B cell (primary cell): ENCODE results near the gene RNF150. TPM values are rescaled to one million over a fixed set of nuclear protein-coding genes. Genes with fewer than 3 reads are reported as not detected.

ENCODE experiments used
- ATAC-seq: fragments of 200-7000 bp; cut with Tn5 transposase; one replicate; pipeline ENCODE4 v1.10.0; 2021; ENCODE audit warnings: low read depth, mild to moderate bottlenecking, moderate number of reproducible peaks, moderate library complexity
- CTCF ChIA-PET: fragments of 350-600 bp; sonication (Branson Sonifier 250); formaldehyde crosslinking; loops from one replicate; lab custom pipeline; 2021; ENCODE audit warnings: antibody characterized with exemption, inconsistent platforms; lab: Charles Lee
- POLR2A ChIA-PET: fragments of 350-600 bp; sonication (Branson Sonifier 250); formaldehyde crosslinking; loops from one replicate; lab custom pipeline; 2021; ENCODE audit warnings: antibody characterized with exemption; lab: Charles Lee
- DNase-seq: peaks from one replicate; pipeline ENCODE4 v3.0.0; 2013
- H2AFZ ChIP-seq: 2 replicates; pipeline ENCODE4 v1.6.1; 2012; ENCODE audit warnings: mild to moderate bottlenecking, low read depth, low read length; ENCODE audit not compliant: insufficient read depth, poor library complexity, severe bottlenecking
- H3K27ac ChIP-seq, 2 donors: 1 replicate in 1 of 2; 2 replicates in 1 of 2; pipeline ENCODE4 v1.5.1; 2012 to 2013; ENCODE audit warnings: low read length in 2 of 2, mild to moderate bottlenecking in 2 of 2, moderate library complexity in 1 of 2
- H3K27me3 ChIP-seq, 4 experiments: fragments of 200-600 bp in 1 of 4; sonication (generic) in 1 of 4; replicated peaks in 1 of 4; 1 replicate in 2 of 4; 2 replicates in 2 of 4; pipeline versions ENCODE4 v1.6.1 to v1.7.0; 2013 to 2016; ENCODE audit warnings: low read length in 3 of 4, mild to moderate bottlenecking in 2 of 4, mixed read lengths in 1 of 4, moderate library complexity in 1 of 4; ENCODE audit not compliant: insufficient read depth in 4 of 4, control insufficient read depth in 3 of 4; ENCODE audit errors: control extremely low read depth in 1 of 4
- H3K36me3 ChIP-seq, 2 experiments: replicated peaks in 1 of 2; 1 replicate in 1 of 2; 2 replicates in 1 of 2; pipeline versions ENCODE4 v1.6.1 to v1.7.1; 2013; ENCODE audit warnings: low read length in 1 of 2; ENCODE audit not compliant: insufficient read depth in 2 of 2, control insufficient read depth in 1 of 2; ENCODE audit errors: control extremely low read depth in 1 of 2, extremely low read depth in 1 of 2
- H3K4me1 ChIP-seq, 2 donors: fragments of 200-600 bp in 1 of 2; sonication (generic) in 1 of 2; 1 replicate in 1 of 2; 2 replicates in 1 of 2; pipeline versions ENCODE4 v1.5.1 to v1.6.1; 2013 to 2017; ENCODE audit warnings: low read length in 2 of 2; ENCODE audit not compliant: control insufficient read depth in 2 of 2, insufficient read depth in 2 of 2
- H3K4me2 ChIP-seq: replicated peaks from 2 replicates; pipeline ENCODE3; 2012; ENCODE audit warnings: mild to moderate bottlenecking, low read depth, low read length; ENCODE audit not compliant: poor library complexity, severe bottlenecking
- H3K4me3 ChIP-seq, 5 experiments: fragments of 200-600 bp in 1 of 5; sonication (generic) in 1 of 5; 1 replicate in 3 of 5; 2 replicates in 2 of 5; pipeline versions ENCODE4 v1.5.1 to v1.7.0; 2011 to 2016; ENCODE audit warnings: low read length in 4 of 5, mild to moderate bottlenecking in 4 of 5, low read depth in 2 of 5, control low read depth in 1 of 5, moderate library complexity in 1 of 5; ENCODE audit not compliant: insufficient read depth in 1 of 5; ENCODE audit errors: control extremely low read depth in 1 of 5, extremely low read depth in 1 of 5
- H3K79me2 ChIP-seq: fragments of 200-600 bp; sonication (generic); one replicate; pipeline ENCODE4 v1.6.0; 2016; ENCODE audit warnings: low read length; ENCODE audit not compliant: control insufficient read depth, insufficient read depth
- H3K9ac ChIP-seq: fragments of 200-600 bp; sonication (generic); 2 replicates; pipeline ENCODE4 v1.6.1; 2017; ENCODE audit warnings: mild to moderate bottlenecking, low read length, moderate library complexity
- H3K9me3 ChIP-seq, 3 donors: one replicate each; pipeline versions ENCODE4 v1.6.1 to v1.7.1; 2013; ENCODE audit warnings: low read length in 2 of 3; ENCODE audit not compliant: control insufficient read depth in 2 of 3, insufficient read depth in 1 of 3; ENCODE audit errors: control extremely low read depth in 1 of 3
- H4K20me1 ChIP-seq: 2 replicates; pipeline ENCODE4 v1.6.0; 2012; ENCODE audit warnings: mild to moderate bottlenecking, low read length; ENCODE audit not compliant: insufficient read depth, control insufficient read depth, poor library complexity, severe bottlenecking
- H3K27ac Mint-ChIP-seq: one replicate; pipeline ENCODE4 v1.8.0; 2021; ENCODE audit warnings: mixed read lengths
- H3K27me3 Mint-ChIP-seq: one replicate; pipeline ENCODE4 v1.8.0; 2021; ENCODE audit warnings: mixed read lengths
- H3K4me1 Mint-ChIP-seq: one replicate; pipeline ENCODE4 v1.8.0; 2021; ENCODE audit warnings: mixed read lengths
- H3K4me3 Mint-ChIP-seq: one replicate; pipeline ENCODE4 v1.8.0; 2021; ENCODE audit warnings: mixed read lengths
- H3K9me3 Mint-ChIP-seq: one replicate; pipeline ENCODE4 v1.8.0; 2022; ENCODE audit warnings: mixed read lengths; ENCODE audit not compliant: insufficient read depth
- EZH2 ChIP-seq: IDR thresholded peaks from 2 replicates; pipeline ENCODE4 v1.6.1; 2012; ENCODE audit warnings: borderline replicate concordance, low read depth, mild to moderate bottlenecking, moderate library complexity, low read length; ENCODE audit not compliant: insufficient read depth, poor library complexity, severe bottlenecking
- WGBS: methylation state at CpG from one replicate; pipeline ENCODE4 v1.1.5; 2013; ENCODE audit warnings: missing lambda C conversion rate; ENCODE audit not compliant: insufficient coverage; 5-methylcytosine and 5-hydroxymethylcytosine counted together
- intact Hi-C: fragments of 100-400 bp; cut with micrococcal nuclease; formaldehyde crosslinking; loops from one replicate; pipeline ENCODE4 v1.10.0; 2022
- polyA plus RNA-seq: library from polyadenylated mRNA; depleted of rRNA; stranded (reverse); fragments of >200 nt; gene quantifications from 2 replicates; pipeline ENCODE4 v1.2.3, GENCODE V29; 2012
- total RNA-seq, 2 donors: library from RNA; stranded (reverse); fragments of 120-200 nt in 1 of 2; gene quantifications; 1 replicate in 1 of 2; 2 replicates in 1 of 2; pipeline versions ENCODE4 v1.2.3 to v1.2.4, GENCODE V29; 2013 to 2022
- TF ChIP-seq, protein P1 (sequence below): fragments of 200-600 bp; IDR thresholded peaks from one replicate; pipeline ENCODE4 v1.8.0; 2022; ENCODE audit warnings: antibody characterized with exemption, mild to moderate bottlenecking

The RNF150 gene
- total and polyA plus RNA-seq, 2 donors (not counting 1 experiment from before 2014, with no cell fraction given) = not detected

DNA sequence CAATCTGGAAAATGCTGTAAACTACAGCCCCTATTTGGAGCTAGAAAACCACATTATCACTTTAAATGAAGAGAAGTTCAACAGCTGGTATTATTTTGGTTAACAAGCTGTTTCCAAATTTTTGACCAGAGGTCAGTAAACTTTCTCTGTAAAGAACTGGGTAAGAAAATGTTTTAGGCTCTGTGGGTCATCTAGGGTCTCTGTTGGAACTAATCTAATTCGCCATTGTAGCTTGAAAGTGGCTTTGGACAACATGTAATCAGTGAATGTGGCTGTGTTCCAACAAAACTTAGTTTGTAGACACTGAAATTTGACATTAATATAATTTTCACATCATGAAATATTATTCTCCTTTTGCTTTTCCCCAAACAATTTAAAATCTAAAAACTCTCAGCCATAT lies 25.8 kb upstream of the RNF150 start:
- no peaks in the 10 kb centered on the region for H3K79me2 ChIP-seq
- ATAC-seq (no peak), DNase-seq (no peak)
- WGBS = no CpG with 5 or more reads among the region's 1 CpG
- ChIA-PET CTCF (no interaction called here), POLR2A (no interaction called here)
- intact Hi-C loops = no loop called here
- no peak overlapping the region for H3K27ac ChIP-seq
- H3K9ac ChIP-seq = no peak overlapping the region
- H3K4me3 ChIP-seq = no peak overlapping the region
- Mint-ChIP-seq H3K27me3 (peaks cover 9% of the 10 kb centered on the region), H3K4me1 (no peaks in the 10 kb centered on the region), H3K9me3 (no peaks in the 10 kb centered on the region), H3K27ac (no peak overlapping the region), H3K4me3 (no peak overlapping the region)
- no peak for TF ChIP-seq EZH2
- TF ChIP-seq, protein P1, sequence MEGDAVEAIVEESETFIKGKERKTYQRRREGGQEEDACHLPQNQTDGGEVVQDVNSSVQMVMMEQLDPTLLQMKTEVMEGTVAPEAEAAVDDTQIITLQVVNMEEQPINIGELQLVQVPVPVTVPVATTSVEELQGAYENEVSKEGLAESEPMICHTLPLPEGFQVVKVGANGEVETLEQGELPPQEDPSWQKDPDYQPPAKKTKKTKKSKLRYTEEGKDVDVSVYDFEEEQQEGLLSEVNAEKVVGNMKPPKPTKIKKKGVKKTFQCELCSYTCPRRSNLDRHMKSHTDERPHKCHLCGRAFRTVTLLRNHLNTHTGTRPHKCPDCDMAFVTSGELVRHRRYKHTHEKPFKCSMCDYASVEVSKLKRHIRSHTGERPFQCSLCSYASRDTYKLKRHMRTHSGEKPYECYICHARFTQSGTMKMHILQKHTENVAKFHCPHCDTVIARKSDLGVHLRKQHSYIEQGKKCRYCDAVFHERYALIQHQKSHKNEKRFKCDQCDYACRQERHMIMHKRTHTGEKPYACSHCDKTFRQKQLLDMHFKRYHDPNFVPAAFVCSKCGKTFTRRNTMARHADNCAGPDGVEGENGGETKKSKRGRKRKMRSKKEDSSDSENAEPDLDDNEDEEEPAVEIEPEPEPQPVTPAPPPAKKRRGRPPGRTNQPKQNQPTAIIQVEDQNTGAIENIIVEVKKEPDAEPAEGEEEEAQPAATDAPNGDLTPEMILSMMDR = no peak
- H2AFZ ChIP-seq = no peak overlapping the region
- H3K9me3 ChIP-seq = peaks cover 0 to 7% (median 0%) of the 10 kb centered on the region in 3 donors
- H3K36me3 ChIP-seq = no peaks in the 10 kb centered on the region
- H4K20me1 ChIP-seq = no peaks in the 10 kb centered on the region
- H3K27me3 ChIP-seq = peaks cover 0 to 6% (median 0%) of the 10 kb centered on the region in 4 experiments
- no peak overlapping the region for H3K4me2 ChIP-seq
- no peaks in the 10 kb centered on the region for H3K4me1 ChIP-seq

DNA sequence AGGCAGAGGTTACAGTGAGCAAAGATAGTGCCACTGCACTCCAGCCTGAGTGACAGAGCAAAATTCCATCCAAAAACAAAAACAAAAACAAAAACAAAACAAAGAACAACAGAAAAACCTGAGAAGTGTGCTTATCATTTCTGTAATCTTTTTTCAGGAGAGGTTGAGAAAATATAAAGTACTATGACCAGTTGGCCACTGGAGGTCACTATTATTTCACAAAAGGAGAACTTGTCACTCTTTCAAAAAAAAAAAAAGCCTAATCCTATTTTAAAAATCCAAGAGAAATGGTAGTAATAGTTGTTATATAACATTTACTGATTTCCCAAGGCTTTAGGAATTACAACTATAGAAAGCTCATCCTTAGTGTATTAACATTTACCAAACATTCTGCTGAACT lies 24.9 kb upstream of the RNF150 start:
- ChIA-PET CTCF (interaction anchor here (0.7 kb wide), 1 partner anchor 1696 kb away, joined by 4 read pairs; no protein-coding TSS in a partner anchor), POLR2A (no interaction called here)
- intact Hi-C loops = no loop called here
- Histone ChIP-seq H3K4me3 (no peak overlapping the region), H3K4me2 (no peak overlapping the region), H3K4me1 (no peaks in the 10 kb centered on the region), H2AFZ (no peak overlapping the region), H3K9ac (no peak overlapping the region), H3K27me3 (peaks cover 0 to 4% (median 0%) of the 10 kb centered on the region in 4 experiments), H3K36me3 (no peaks in the 10 kb centered on the region), H3K79me2 (no peaks in the 10 kb centered on the region), H3K9me3 (peaks cover 0 to 4% (median 0%) of the 10 kb centered on the region in 3 donors), H4K20me1 (no peaks in the 10 kb centered on the region), H3K27ac (no peak overlapping the region)
- Mint-ChIP-seq H3K9me3 (no peaks in the 10 kb centered on the region), H3K27ac (no peak overlapping the region), H3K27me3 (peaks cover 6% of the 10 kb centered on the region), H3K4me3 (no peak overlapping the region), H3K4me1 (no peaks in the 10 kb centered on the region)
- TF ChIP-seq, protein P1 = peak; percentile 53
- no peak for TF ChIP-seq EZH2
- ATAC-seq (no peak), DNase-seq (peak; percentile 5)
